Measurements from ENCODE around the gene SHLD1. TPM values are rescaled to one million over a fixed set of nuclear protein-coding genes. Genes with fewer than 3 reads are reported as not detected.
"Not testable (repeated sequence)": the region's sequence is repeated elsewhere in the genome, so short reads cannot be mapped to it uniquely, and the experiment has no call there.

Gene SHLD1
- total RNA-seq, 4 donors from 2014 or later: 4.0 to 11.7 (median 4.7) TPM

DNA sequence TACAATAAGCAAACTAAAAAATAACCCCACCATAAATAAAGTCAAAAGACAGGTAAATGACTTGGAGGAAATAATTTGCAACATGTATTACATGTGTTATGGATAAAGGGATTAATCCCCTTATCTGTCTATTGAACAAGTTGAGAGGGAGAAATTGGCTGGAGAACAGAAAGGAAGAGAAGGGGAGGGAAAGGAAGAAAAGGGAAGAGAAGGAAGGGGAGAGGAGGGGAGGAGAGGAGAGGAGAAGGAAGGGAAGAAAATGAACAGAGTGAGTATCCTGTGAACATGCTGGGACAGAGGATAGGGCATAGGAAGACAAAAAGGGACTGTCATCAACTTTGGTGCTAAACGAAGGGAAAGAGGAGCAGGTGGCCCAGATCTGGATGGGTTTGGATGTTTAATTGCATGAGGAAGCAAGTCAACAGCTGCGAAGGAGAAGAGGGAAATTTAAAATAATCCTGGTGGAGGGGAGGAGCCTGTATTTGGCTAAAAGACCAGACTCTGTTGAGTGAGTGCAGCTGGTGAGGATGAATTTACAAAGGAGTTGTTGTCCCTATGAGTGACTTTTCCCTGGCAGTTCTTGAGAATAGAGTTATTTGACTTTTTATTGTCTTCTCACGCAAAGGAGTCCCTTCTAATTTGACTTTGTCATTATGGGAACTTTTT, 14.2 kb upstream of the SHLD1 start:
- no peak overlapping the region for H3K27ac ChIP-seq
- H3K9me3 ChIP-seq: no peaks in the 10 kb centered on the region
- no peaks in the 10 kb centered on the region for H3K27me3 ChIP-seq
- H3K4me1 ChIP-seq: peaks cover 0 to 10% of the 10 kb centered on the region in 2 donors
- TF ChIP-seq CTCF (IDR thresholded peaks at IDR 0.05) (no peak), POLR2A (IDR thresholded peaks at IDR 0.05) (no peak)
- H3K36me3 ChIP-seq: no peaks in the 10 kb centered on the region
- DNase-seq: no peak
- H3K4me3 ChIP-seq (replicated peaks in 1 of 3): no peak overlapping the region
- intact Hi-C loops (cut with DNase I): loop anchor here (10.0 kb wide), 1 partner anchor 51 kb away; no protein-coding TSS in a partner anchor
- 71 to 74% methylated on average over 3 of the region's 3 CpGs for WGBS, 2 donors

DNA sequence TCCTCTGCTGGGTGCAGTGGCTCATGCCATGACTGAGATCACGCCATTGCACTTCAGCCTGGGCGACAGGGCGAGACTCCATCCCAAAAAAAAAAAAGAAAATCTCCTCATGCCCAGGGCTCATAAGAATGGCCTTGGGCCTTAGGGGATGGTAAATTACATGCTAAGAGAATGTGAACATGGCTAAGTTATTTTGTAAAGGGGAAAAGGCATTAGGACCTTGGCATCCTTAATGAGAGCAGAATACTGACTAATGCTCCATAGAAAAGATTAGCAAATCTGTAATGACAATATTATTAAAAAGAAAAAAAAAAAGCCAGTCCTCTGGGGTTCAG, 12.6 kb upstream of the SHLD1 start:
- intact Hi-C loops (cut with DNase I): loop anchor here (10.0 kb wide), 1 partner anchor 53 kb away; no protein-coding TSS in a partner anchor
- H3K4me3 ChIP-seq (replicated peaks in 1 of 3): no peak overlapping the region
- no peak overlapping the region for H3K27ac ChIP-seq
- no peaks in the 10 kb centered on the region for H3K27me3 ChIP-seq
- WGBS, 2 donors: 61 to 72% methylated on average over 3 of the region's 3 CpGs
- H3K9me3 ChIP-seq: no peaks in the 10 kb centered on the region
- no peak for DNase-seq
- H3K4me1 ChIP-seq: peaks cover 0 to 16% of the 10 kb centered on the region in 2 donors
- no peak for TF ChIP-seq CTCF (IDR thresholded peaks at IDR 0.05)
- no peak for TF ChIP-seq POLR2A (IDR thresholded peaks at IDR 0.05)
- no peaks in the 10 kb centered on the region for H3K36me3 ChIP-seq

DNA sequence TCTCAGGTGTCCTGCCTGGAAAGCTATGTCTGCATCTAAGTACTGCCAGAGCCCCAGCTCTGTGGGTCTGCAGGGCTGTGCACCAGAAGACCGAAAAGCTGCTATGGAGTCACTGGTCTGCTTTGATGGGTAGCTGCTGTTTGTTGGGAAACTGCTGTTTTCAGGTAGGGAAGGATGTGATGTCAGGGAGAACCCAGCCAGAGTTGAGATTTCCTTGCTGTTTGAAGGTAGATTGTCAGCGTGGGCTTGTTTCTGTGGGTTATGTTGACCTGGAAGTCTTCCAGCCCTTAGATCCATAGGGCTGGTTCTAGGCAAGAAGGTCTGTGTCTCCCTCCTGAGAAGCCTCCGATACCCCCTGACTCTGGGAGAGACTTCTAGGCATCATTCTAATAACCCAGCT, 12.2 kb upstream of the SHLD1 start:
- Histone ChIP-seq H3K4me1 (peaks cover 0 to 16% of the 10 kb centered on the region in 2 donors), H3K4me3 (replicated peaks in 1 of 3) (no peak overlapping the region), H3K9me3 (no peaks in the 10 kb centered on the region), H3K27ac (no peak overlapping the region), H3K27me3 (no peaks in the 10 kb centered on the region), H3K36me3 (no peaks in the 10 kb centered on the region)
- no peak for DNase-seq
- 93 to 95% methylated on average over 3 of the region's 3 CpGs for WGBS, 2 donors
- intact Hi-C loops (cut with DNase I): loop anchor here (10.0 kb wide), 1 partner anchor 53 kb away; no protein-coding TSS in a partner anchor
- TF ChIP-seq CTCF (IDR thresholded peaks at IDR 0.05) (no peak), POLR2A (IDR thresholded peaks at IDR 0.05) (no peak)

DNA sequence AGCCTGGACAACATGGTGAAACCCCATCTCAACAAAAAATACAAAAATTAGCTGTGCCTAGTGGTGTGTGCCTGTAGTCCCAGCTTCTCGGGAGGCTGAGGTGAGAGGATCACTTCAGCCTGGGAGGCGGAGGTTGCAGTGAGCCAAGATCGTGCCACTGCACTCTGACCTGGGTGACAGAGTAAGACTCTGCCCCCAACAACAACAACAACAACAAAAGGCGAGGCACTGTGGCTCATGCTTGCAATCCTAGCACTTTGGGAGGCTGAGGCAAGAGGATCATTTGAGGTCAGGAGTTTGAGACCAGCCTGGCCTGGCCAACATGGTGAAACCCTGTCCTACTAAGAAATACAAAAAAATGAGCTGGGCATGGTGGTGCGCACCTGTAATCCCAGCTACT, 9.6 kb upstream of the SHLD1 start:
- 95 to 98% methylated on average over 5 of the region's 5 CpGs for whole genome bisulfite sequencing, 2 donors
- H3K4me3 ChIP-seq (replicated peaks in 1 of 3); H3K9me3 ChIP-seq; H3K27ac ChIP-seq; H3K36me3 ChIP-seq; intact Hi-C loops (cut with DNase I); DNase-seq; H3K27me3 ChIP-seq: not testable (repeated sequence)
- peaks cover 0 to 16% of the 10 kb centered on the region in 2 donors for H3K4me1 ChIP-seq

- H3K27ac ChIP-seq: no peak overlapping the region
- no peak for TF ChIP-seq POLR2A (IDR thresholded peaks at IDR 0.05)
- no peak for TF ChIP-seq CTCF (IDR thresholded peaks at IDR 0.05)
- WGBS, 2 donors: 68 to 75% methylated on average over 2 of the region's 2 CpGs
Observed at GRCh38 chr20:5741089-5741488, 9.1 kb upstream of the SHLD1 start.

More at GRCh38 chr20:5741089-5741488, 9.1 kb upstream of the SHLD1 start:
- Histone ChIP-seq H3K4me3 (replicated peaks in 1 of 3) (no peak overlapping the region), H3K4me1 (peaks cover 0 to 16% of the 10 kb centered on the region in 2 donors), H3K36me3 (no peaks in the 10 kb centered on the region), H3K9me3 (no peaks in the 10 kb centered on the region), H3K27me3 (no peaks in the 10 kb centered on the region)
- intact Hi-C loops (cut with DNase I): no loop called here
- DNase-seq: no peak
